ENCODE results near the gene TH. TPM values are rescaled to one million over a fixed set of nuclear protein-coding genes. Genes with fewer than 3 reads are reported as not detected.
"Not testable (repeated sequence)": the region's sequence is repeated elsewhere in the genome, so short reads cannot be mapped to it uniquely, and the experiment has no call there.

TH gene
- total RNA-seq, 1 donor from 2014 or later: not detected

GRCh38 chr11:2126520-2127085 is 45.0 kb downstream of the TH start:
- intact Hi-C loops (cut with micrococcal nuclease): no loop called here
- Mint-ChIP-seq H3K9me3 (peaks cover 16% of the 10 kb centered on the region), H3K4me3 (ENCODE audit: low read depth) (no peak overlapping the region), H3K4me1 (ENCODE audit: low read depth) (no peaks in the 10 kb centered on the region), H3K27ac (no peak overlapping the region), H3K27me3 (ENCODE audit: low read depth) (peaks cover 4% of the 10 kb centered on the region), H3K36me3 (ENCODE audit: low read depth) (no peaks in the 10 kb centered on the region)
- DNase-seq (ENCODE audit: low spot score): no peak

GRCh38 chr11:2124736-2125484 is 46.7 kb downstream of the TH start:
- intact Hi-C loops (cut with micrococcal nuclease); H3K4me3 Mint-ChIP-seq (ENCODE audit: low read depth); H3K4me1 Mint-ChIP-seq (ENCODE audit: low read depth); H3K27me3 Mint-ChIP-seq (ENCODE audit: low read depth); H3K36me3 Mint-ChIP-seq (ENCODE audit: low read depth); H3K27ac Mint-ChIP-seq; DNase-seq (ENCODE audit: low spot score): not testable (repeated sequence)
- peaks cover 11% of the 10 kb centered on the region for H3K9me3 Mint-ChIP-seq

DNA sequence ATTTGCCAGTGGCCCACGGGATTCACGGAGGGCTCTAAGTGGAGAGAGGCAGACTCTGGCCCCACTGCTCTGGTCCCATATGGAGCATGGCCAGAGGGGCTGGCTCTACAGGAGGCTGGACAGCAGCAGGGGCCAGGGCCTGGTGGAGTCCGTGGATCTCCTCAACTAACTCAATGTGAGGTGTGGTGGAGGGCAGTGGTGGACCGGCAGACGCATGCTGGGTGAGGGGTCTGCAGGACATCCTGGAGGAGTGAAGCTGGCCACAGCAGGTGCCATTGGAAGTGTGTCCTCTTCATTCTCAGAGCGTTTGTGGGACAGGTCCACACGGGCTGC is 48.0 kb downstream of the TH start:
- no peak for DNase-seq (ENCODE audit: low spot score)
- H3K36me3 Mint-ChIP-seq (ENCODE audit: low read depth): no peaks in the 10 kb centered on the region
- intact Hi-C loops (cut with micrococcal nuclease): no loop called here
- H3K9me3 Mint-ChIP-seq: peaks cover 11% of the 10 kb centered on the region
- H3K27ac Mint-ChIP-seq: no peak overlapping the region
- H3K4me3 Mint-ChIP-seq (ENCODE audit: low read depth): no peak overlapping the region
- no peaks in the 10 kb centered on the region for H3K4me1 Mint-ChIP-seq (ENCODE audit: low read depth)
- H3K27me3 Mint-ChIP-seq (ENCODE audit: low read depth): peaks cover 6% of the 10 kb centered on the region

- intact Hi-C loops (cut with micrococcal nuclease): no loop called here
- Mint-ChIP-seq H3K4me3 (ENCODE audit: low read depth) (no peak overlapping the region), H3K27me3 (ENCODE audit: low read depth) (peaks cover 10% of the 10 kb centered on the region), H3K4me1 (ENCODE audit: low read depth) (no peaks in the 10 kb centered on the region), H3K9me3 (peaks cover 11% of the 10 kb centered on the region), H3K27ac (no peak overlapping the region), H3K36me3 (ENCODE audit: low read depth) (no peaks in the 10 kb centered on the region)
- DNase-seq (ENCODE audit: low spot score): no peak
Measured at GRCh38 chr11:2122907-2123627, 48.5 kb downstream of the TH start.

DNA sequence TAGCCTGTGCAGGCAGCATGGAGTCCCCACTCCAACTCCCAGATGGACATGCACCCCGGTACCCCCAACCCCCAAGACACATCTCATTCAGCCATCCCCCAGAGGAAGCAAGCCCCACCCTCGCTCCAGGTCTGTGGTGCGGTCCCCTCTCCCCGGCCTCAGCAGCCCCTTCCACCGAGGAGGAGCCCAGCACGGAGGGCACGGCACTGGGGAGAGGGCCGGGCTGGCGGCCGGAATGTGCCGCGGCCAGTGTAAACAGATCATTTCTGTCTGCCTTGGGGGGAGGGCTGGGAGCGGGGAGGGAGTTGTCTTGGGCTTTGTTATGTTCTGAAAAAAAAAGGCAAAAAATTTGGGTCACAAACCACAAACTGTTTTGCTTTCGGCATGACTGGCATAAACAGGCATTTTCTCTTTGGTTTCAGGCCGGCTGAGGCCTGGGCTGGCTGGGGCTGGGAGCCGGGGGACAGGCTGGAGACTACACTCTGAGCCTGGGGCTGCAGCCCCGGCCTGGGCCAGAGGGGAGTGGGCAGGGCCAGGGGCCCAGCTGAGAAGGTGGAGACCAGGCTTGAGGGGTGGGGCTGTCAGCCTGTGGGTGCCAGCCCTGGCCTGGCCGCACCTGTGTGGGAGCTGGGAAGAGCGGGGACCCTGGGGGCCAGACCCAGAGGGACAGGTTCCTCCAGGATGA is 49.3 kb downstream of the TH start:
- DNase-seq (ENCODE audit: low spot score): no peak
- H3K4me3 Mint-ChIP-seq (ENCODE audit: low read depth): no peak overlapping the region
- H3K27ac Mint-ChIP-seq: no peak overlapping the region
- H3K4me1 Mint-ChIP-seq (ENCODE audit: low read depth): no peaks in the 10 kb centered on the region
- intact Hi-C loops (cut with micrococcal nuclease): no loop called here
- H3K27me3 Mint-ChIP-seq (ENCODE audit: low read depth): peaks cover 15% of the 10 kb centered on the region
- no peaks in the 10 kb centered on the region for H3K36me3 Mint-ChIP-seq (ENCODE audit: low read depth)
- H3K9me3 Mint-ChIP-seq: peaks cover 11% of the 10 kb centered on the region

DNA sequence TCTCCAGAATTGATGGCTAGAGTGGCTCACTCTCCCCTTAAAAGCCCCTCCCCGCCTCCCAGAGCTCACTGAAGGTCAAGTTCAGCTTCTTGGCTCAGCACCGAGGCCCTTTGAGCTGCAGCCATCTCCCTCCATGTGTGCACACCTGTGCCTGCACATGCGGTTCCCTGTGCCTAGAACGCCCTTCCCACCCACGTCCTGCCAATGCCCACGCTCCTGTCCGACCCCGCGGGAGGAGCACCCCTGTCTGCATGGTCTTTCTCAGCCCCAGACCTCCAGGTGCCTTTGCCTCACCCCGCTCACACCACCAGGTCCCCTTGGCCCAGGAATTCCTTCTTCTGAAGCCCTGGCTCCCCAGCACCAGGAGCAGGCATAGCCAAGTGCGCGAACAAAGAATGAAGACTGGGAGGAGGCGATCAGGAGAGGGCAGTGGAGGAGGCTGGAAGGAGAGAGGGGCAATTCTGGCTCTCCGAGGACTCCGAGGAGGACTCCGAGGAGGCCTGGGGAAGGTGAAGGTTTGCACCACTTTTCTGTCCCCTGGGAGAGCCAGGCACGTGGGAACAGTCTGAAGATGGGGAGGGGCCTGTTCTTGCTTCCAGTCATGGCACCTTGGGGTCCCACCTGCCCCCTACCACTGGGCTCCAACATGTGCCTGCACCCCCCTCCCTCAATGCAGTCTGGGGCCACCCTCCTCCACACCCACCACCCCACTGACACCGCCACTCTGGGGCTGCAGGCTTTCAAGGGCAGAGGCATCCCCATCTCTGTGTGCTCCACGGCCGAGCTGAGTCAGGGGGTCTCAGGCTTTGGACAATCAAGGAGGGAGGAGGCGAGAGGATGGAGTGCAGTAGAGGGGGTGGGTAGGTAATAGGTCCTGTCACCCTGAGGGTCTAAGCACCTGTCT is 50.1 kb downstream of the TH start:
- intact Hi-C loops (cut with micrococcal nuclease): no loop called here
- no peak overlapping the region for H3K27ac Mint-ChIP-seq
- H3K4me1 Mint-ChIP-seq (ENCODE audit: low read depth): no peaks in the 10 kb centered on the region
- no peak overlapping the region for H3K4me3 Mint-ChIP-seq (ENCODE audit: low read depth)
- H3K9me3 Mint-ChIP-seq: peaks cover 11% of the 10 kb centered on the region
- no peak for DNase-seq (ENCODE audit: low spot score)
- no peaks in the 10 kb centered on the region for H3K36me3 Mint-ChIP-seq (ENCODE audit: low read depth)
- H3K27me3 Mint-ChIP-seq (ENCODE audit: low read depth): peaks cover 17% of the 10 kb centered on the region

GRCh38 chr11:2120359-2121100 is 51.1 kb downstream of the TH start:
- Mint-ChIP-seq H3K9me3 (peaks cover 10% of the 10 kb centered on the region), H3K4me3 (ENCODE audit: low read depth) (no peak overlapping the region), H3K27me3 (ENCODE audit: low read depth) (peaks cover 20% of the 10 kb centered on the region), H3K27ac (no peak overlapping the region), H3K36me3 (ENCODE audit: low read depth) (no peaks in the 10 kb centered on the region), H3K4me1 (ENCODE audit: low read depth) (no peaks in the 10 kb centered on the region)
- intact Hi-C loops (cut with micrococcal nuclease): no loop called here
- DNase-seq (ENCODE audit: low spot score): no peak

GRCh38 chr11:2118677-2119076 is 52.9 kb downstream of the TH start:
- H3K4me1 Mint-ChIP-seq (ENCODE audit: low read depth): no peaks in the 10 kb centered on the region
- H3K36me3 Mint-ChIP-seq (ENCODE audit: low read depth): no peaks in the 10 kb centered on the region
- peaks cover 20% of the 10 kb centered on the region for H3K27me3 Mint-ChIP-seq (ENCODE audit: low read depth)
- no peak overlapping the region for H3K4me3 Mint-ChIP-seq (ENCODE audit: low read depth)
- no peaks in the 10 kb centered on the region for H3K9me3 Mint-ChIP-seq
- intact Hi-C loops (cut with micrococcal nuclease): no loop called here
- H3K27ac Mint-ChIP-seq: no peak overlapping the region
- DNase-seq (ENCODE audit: low spot score): no peak

DNA sequence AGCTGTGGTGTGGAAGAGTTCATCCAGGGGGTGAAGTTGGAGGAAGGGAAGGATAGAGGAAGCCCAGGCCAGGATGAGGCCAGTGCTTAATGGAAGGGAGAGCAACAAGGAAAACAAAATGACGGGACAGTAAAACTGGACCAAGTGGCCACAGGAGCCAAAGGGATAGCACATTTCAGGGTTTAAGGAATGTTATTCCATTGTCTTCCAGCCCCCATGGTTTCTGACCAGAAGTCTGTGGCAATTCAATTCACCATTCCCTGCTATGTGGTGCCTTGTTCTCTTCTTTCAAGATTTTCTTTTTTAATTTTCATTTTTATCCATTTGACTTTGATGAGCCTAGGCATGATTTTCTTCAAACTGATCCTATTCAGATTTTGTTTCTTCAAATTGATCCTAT is 54.9 kb downstream of the TH start:
- H3K36me3 Mint-ChIP-seq (ENCODE audit: low read depth): no peaks in the 10 kb centered on the region

DNA sequence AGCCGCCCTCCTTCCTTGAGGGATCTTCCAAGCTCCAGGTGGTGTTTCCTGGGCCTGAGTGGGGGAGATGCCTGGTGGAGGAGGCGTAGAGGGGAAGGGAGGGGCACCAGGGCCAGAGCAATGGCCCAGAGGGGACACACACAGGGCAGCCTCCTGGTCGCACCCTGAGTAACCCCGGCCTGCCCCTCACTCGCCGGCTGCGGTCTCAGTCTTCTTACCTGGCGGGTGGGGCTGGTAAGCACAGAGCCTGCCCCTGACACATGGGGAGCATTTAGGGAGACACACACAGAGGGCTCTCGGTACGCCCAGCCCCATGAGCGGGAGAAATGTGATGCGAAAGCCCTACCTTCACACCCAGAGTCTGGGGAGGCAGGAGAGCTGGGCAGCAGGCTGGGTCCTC is 56.3 kb downstream of the TH start:
- Mint-ChIP-seq H3K4me1 (ENCODE audit: low read depth) (no peaks in the 10 kb centered on the region), H3K36me3 (ENCODE audit: low read depth) (no peaks in the 10 kb centered on the region), H3K9me3 (no peaks in the 10 kb centered on the region), H3K4me3 (ENCODE audit: low read depth) (no peak overlapping the region), H3K27me3 (ENCODE audit: low read depth) (peaks cover 21% of the 10 kb centered on the region), H3K27ac (no peak overlapping the region)
- intact Hi-C loops (cut with micrococcal nuclease): no loop called here
- DNase-seq (ENCODE audit: low spot score): no peak

More for the DNA sequence above, 54.9 kb downstream of the TH start:
- intact Hi-C loops (cut with micrococcal nuclease): no loop called here
- Mint-ChIP-seq H3K4me1 (ENCODE audit: low read depth) (no peaks in the 10 kb centered on the region), H3K27me3 (ENCODE audit: low read depth) (peaks cover 20% of the 10 kb centered on the region), H3K4me3 (ENCODE audit: low read depth) (no peak overlapping the region), H3K27ac (no peak overlapping the region), H3K9me3 (no peaks in the 10 kb centered on the region)
- no peak for DNase-seq (ENCODE audit: low spot score)

DNA sequence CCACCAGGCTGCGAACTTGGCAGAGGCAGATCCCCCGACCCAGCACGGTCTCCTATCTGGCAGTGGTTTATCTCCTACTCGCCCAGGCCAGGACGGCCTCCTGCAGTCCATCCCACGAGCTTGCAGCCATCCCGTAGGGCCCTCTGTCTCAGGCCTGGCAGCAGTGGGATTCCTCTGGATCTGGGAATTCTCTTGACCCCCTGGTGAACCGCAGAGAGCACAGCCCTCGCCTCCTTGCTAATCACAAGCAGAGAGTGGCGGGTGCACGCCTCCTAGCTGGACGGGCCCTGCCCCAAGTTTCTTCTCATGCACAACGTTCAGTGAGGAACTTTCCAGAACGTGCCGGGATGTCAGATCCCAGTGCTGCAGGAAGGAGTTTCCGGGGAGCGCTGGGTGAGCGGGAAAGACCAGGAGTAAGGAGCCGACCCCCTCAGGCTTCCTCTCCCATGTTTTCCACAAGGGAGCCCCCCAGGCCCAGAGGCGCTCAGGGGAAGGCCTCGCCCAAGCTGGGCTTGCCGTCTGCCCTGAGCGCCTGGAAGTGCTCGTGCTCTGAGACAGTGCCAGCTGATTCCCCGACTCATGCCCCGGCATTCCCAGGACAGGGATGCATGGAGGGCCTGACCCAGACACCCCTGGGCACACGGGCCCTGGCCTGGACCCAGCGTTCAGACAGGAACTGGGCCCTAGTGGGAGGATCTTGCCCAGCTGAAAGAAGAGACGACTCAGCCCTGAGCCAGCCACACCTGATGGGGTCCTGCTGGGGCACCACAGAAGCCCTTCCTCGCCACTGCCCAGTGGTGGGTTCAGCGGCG is 57.0 kb downstream of the TH start:
- Mint-ChIP-seq H3K36me3 (ENCODE audit: low read depth) (no peaks in the 10 kb centered on the region), H3K27ac (no peak overlapping the region), H3K9me3 (no peaks in the 10 kb centered on the region), H3K4me1 (ENCODE audit: low read depth) (no peaks in the 10 kb centered on the region), H3K27me3 (ENCODE audit: low read depth) (peaks cover 24% of the 10 kb centered on the region), H3K4me3 (ENCODE audit: low read depth) (no peak overlapping the region)
- DNase-seq (ENCODE audit: low spot score): no peak
- intact Hi-C loops (cut with micrococcal nuclease): no loop called here

All from activated T-helper 2 cell treated with anti-CD3 and anti-CD28 coated beads, Interferon-gamma antibody, Interleukin-2, Interleukin-4, amounts not matched to agents 10 μg/mL and 5 μg/mL and 100 μg/mL, durations not matched to agents 14 hours and 24 hours and 36 hours (primary cell).